Thyroid gland (tissue), 4 donors: ENCODE measurements around the gene BTBD1. TPM values are rescaled to one million over a fixed set of nuclear protein-coding genes. Genes with fewer than 3 reads are reported as not detected.
"Not testable (repeated sequence)": the region's sequence is repeated elsewhere in the genome, so short reads cannot be mapped to it uniquely, and the experiment has no call there.

Source experiments
- DNase-seq, 2 donors: peaks; one replicate each; pipeline ENCODE4 v3.0.0-alpha.2; 2019
- H3K27ac ChIP-seq, 3 donors: fragments of 200-600 bp; sonication (generic); 1 replicate in 2 of 3; 2 replicates in 1 of 3; pipeline ENCODE4 v1.5.1; 2016 to 2019; ENCODE audit warnings: mild to moderate bottlenecking in 1 of 3, moderate library complexity in 1 of 3
- H3K27me3 ChIP-seq: fragments of 200-600 bp; sonication (generic); one replicate; pipeline ENCODE4 v1.5.1; 2019
- H3K36me3 ChIP-seq, 2 donors: fragments of 200-600 bp; sonication (generic); one replicate each; pipeline ENCODE4 v1.5.1; 2016 to 2019
- H3K4me1 ChIP-seq, 2 donors: fragments of 200-600 bp; sonication (generic); one replicate each; pipeline ENCODE4 v1.5.1; 2017 to 2019
- H3K4me3 ChIP-seq, 3 donors: fragments of 200-600 bp; sonication (generic); replicated peaks in 1 of 3; 1 replicate in 2 of 3; 2 replicates in 1 of 3; pipeline ENCODE4 v1.5.1; 2016; ENCODE audit warnings: mild to moderate bottlenecking in 1 of 3
- H3K9me3 ChIP-seq: fragments of 200-600 bp; sonication (generic); one replicate; pipeline ENCODE4 v1.5.1; 2017
- POLR2A ChIP-seq, 2 donors: fragments of 450-650 bp; IDR thresholded peaks; one replicate each; pipeline ENCODE4 v1.6.1; 2017; ENCODE audit warnings: antibody characterized with exemption in 2 of 2, mild to moderate bottlenecking in 2 of 2, moderate library complexity in 1 of 2
- WGBS, 2 donors: methylation state at CpG; one replicate each; pipeline ENCODE4 v1.1.5; 2017; 5-methylcytosine and 5-hydroxymethylcytosine counted together
- intact Hi-C: fragments of 100-400 bp; cut with DNase I; formaldehyde crosslinking; loops from one replicate; pipeline ENCODE4 v1.15.1; 2023
- total RNA-seq, 4 donors: library from RNA; depleted of rRNA; stranded (reverse); fragments of >200 nt; gene quantifications; one replicate each; pipeline ENCODE4 v1.2.3, GENCODE V29; 2016
- TF ChIP-seq, protein P1 (sequence below), 6 experiments: fragments of 200-600 bp in 3 of 6; fragments of 450-650 bp in 3 of 6; sonication (generic) in 3 of 6; IDR thresholded peaks; one replicate each; pipeline ENCODE4 v1.5.1; 2016 to 2019; ENCODE audit warnings: antibody characterized with exemption in 6 of 6, mild to moderate bottlenecking in 2 of 6, inconsistent platforms in 1 of 6, moderate library complexity in 1 of 6

Gene BTBD1
- total RNA-seq, 4 donors from 2014 or later: 84.7 to 99.3 (median 94.5) TPM

- WGBS, 2 donors: 60 to 71% methylated on average over 1 of the region's 1 CpG
Observed at GRCh38 chr15:83039206-83039605, 27.8 kb downstream of the BTBD1 start.

DNA sequence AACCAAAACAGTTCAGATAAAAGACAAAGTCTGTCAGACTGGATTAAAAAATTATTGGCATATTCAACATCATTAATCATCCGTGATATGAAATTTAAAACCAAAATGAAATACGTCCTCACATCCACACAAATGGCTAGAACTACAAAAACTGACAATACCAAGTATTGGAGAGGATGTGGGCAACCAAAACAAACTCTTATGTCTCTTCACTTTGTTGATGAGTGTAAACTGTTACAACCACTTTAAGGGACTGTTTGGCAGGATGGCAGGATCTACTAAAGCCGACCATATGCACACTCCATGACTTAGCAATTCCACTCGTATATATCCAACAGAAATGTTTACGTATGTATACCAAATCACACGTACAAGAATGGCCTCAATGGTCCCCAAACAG lies 30.8 kb downstream of the BTBD1 start:
- intact Hi-C loops: no loop called here
- Histone ChIP-seq H3K36me3 (peaks cover 6 to 16% of the 10 kb centered on the region in 2 donors), H3K4me3 (no peak overlapping the region), H3K9me3 (no peaks in the 10 kb centered on the region), H3K4me1 (no peaks in the 10 kb centered on the region), H3K27ac (no peak overlapping the region), H3K27me3 (no peaks in the 10 kb centered on the region)
- no peak for TF ChIP-seq POLR2A (IDR thresholded peaks at IDR 0.05)
- TF ChIP-seq, protein P1, sequence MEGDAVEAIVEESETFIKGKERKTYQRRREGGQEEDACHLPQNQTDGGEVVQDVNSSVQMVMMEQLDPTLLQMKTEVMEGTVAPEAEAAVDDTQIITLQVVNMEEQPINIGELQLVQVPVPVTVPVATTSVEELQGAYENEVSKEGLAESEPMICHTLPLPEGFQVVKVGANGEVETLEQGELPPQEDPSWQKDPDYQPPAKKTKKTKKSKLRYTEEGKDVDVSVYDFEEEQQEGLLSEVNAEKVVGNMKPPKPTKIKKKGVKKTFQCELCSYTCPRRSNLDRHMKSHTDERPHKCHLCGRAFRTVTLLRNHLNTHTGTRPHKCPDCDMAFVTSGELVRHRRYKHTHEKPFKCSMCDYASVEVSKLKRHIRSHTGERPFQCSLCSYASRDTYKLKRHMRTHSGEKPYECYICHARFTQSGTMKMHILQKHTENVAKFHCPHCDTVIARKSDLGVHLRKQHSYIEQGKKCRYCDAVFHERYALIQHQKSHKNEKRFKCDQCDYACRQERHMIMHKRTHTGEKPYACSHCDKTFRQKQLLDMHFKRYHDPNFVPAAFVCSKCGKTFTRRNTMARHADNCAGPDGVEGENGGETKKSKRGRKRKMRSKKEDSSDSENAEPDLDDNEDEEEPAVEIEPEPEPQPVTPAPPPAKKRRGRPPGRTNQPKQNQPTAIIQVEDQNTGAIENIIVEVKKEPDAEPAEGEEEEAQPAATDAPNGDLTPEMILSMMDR (IDR thresholded peaks at IDR 0.05): no peak
- DNase-seq: no peak
- 96 to 98% methylated on average over 6 of the region's 6 CpGs for WGBS, 2 donors

More at GRCh38 chr15:83039206-83039605, 27.8 kb downstream of the BTBD1 start:
- Histone ChIP-seq H3K36me3 (peaks cover 10 to 20% of the 10 kb centered on the region in 2 donors), H3K27ac (no peak overlapping the region), H3K27me3 (no peaks in the 10 kb centered on the region), H3K4me1 (no peaks in the 10 kb centered on the region), H3K4me3 (no peak overlapping the region), H3K9me3 (no peaks in the 10 kb centered on the region)
- no peak for TF ChIP-seq POLR2A (IDR thresholded peaks at IDR 0.05)
- TF ChIP-seq, protein P1 (IDR thresholded peaks at IDR 0.05): no peak
- no peak for DNase-seq
- intact Hi-C loops: no loop called here

- H3K36me3 ChIP-seq, H3K9me3 ChIP-seq, intact Hi-C loops, DNase-seq, H3K4me3 ChIP-seq, H3K27me3 ChIP-seq, H3K4me1 ChIP-seq, H3K27ac ChIP-seq: not testable (repeated sequence)
- WGBS, 2 donors: 95 to 96% methylated on average over 6 of the region's 6 CpGs
Observed at GRCh38 chr15:83031234-83031633, 35.8 kb downstream of the BTBD1 start.

DNA sequence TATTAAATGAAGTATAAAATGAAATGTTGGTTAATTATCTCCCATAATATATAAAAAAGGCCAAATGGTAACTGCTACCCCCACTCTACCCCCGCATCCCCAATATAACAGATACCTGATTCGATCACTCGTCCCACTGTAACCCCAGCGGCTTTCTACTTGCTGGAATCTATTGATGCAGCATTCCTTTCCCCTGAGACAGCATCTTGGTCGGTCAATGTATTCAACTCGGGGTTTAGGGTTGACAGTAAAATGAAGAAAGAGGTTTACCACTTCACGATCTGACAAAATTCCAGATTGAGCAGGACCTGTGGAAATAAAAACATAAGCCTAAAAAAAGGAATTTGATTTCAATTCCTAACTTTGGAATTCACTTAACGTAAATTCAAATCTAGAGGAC lies 37.0 kb downstream of the BTBD1 start:
- H3K36me3 ChIP-seq: peaks cover 0 to 5% of the 10 kb centered on the region in 2 donors
- no peak overlapping the region for H3K4me3 ChIP-seq
- H3K27me3 ChIP-seq: no peaks in the 10 kb centered on the region
- intact Hi-C loops: no loop called here
- H3K27ac ChIP-seq: no peak overlapping the region
- no peaks in the 10 kb centered on the region for H3K4me1 ChIP-seq
- TF ChIP-seq, protein P1 (IDR thresholded peaks at IDR 0.05): no peak
- no peak for TF ChIP-seq POLR2A (IDR thresholded peaks at IDR 0.05)
- WGBS, 2 donors: 94 to 96% methylated on average over 8 of the region's 8 CpGs
- no peaks in the 10 kb centered on the region for H3K9me3 ChIP-seq
- DNase-seq: no peak

DNA sequence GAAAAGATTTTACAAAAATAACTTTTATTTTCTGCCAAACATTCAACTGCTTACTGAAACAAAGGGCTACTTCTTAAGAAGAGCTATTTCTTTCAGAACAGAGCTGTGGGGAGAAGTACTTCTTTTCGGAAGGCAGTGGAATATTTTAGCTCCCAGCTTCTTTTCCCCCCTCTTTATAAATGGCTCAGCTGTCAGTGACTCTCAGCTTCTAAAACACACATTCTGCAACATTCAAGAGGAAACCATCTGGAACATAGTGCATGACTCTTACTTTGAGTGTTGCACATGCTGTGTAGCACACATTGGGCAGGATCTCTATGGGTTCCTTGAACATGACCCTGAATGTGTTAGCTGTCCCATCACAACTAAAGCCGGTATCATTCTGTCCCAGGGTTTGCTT lies 48.6 kb downstream of the BTBD1 start:
- Histone ChIP-seq H3K4me1 (peaks cover 14 to 21% of the 10 kb centered on the region in 2 donors), H3K36me3 (no peaks in the 10 kb centered on the region), H3K27ac (peak overlapping the region; percentile 63 to 89 (median 80)), H3K4me3 (no peak overlapping the region), H3K27me3 (no peaks in the 10 kb centered on the region), H3K9me3 (no peaks in the 10 kb centered on the region)
- intact Hi-C loops: no loop called here
- peak; percentile 40 to 47 for DNase-seq
- WGBS, 2 donors: 24 to 36% methylated on average over 2 of the region's 2 CpGs
- TF ChIP-seq, protein P1 (IDR thresholded peaks at IDR 0.05): no peak
- TF ChIP-seq POLR2A (IDR thresholded peaks at IDR 0.05): peak in 1 of 2 donors; percentile 72

GRCh38 chr15:83016906-83017305 lies 50.1 kb downstream of the BTBD1 start:
- Histone ChIP-seq H3K4me3 (no peak overlapping the region), H3K9me3 (no peaks in the 10 kb centered on the region), H3K27me3 (no peaks in the 10 kb centered on the region), H3K4me1 (peaks cover 20 to 33% of the 10 kb centered on the region in 2 donors), H3K36me3 (no peaks in the 10 kb centered on the region), H3K27ac (peak overlapping the region; percentile 63 to 80 (median 73))
- no peak for DNase-seq
- intact Hi-C loops: no loop called here
- TF ChIP-seq POLR2A (IDR thresholded peaks at IDR 0.05): no peak
- TF ChIP-seq, protein P1 (IDR thresholded peaks at IDR 0.05): no peak
- 87 to 89% methylated on average over 5 of the region's 5 CpGs for WGBS, 2 donors
